Vagina (tissue), 2 donors: ENCODE results near the gene FBXL12. TPM values are rescaled to one million over a fixed set of nuclear protein-coding genes. Genes with fewer than 3 reads are reported as not detected.

Experiments used
- DNase-seq, 2 donors: peaks; one replicate each; pipeline ENCODE4 v3.0.0-alpha.2; 2017; ENCODE audit errors: extremely low spot score in 2 of 2
- H3K27ac ChIP-seq: fragments of 200-600 bp; sonication (generic); one replicate; pipeline ENCODE4 v1.5.1; 2019
- H3K27me3 ChIP-seq: fragments of 200-600 bp; sonication (generic); one replicate; pipeline ENCODE4 v1.5.1; 2019
- H3K36me3 ChIP-seq, 2 donors: fragments of 200-600 bp; sonication (generic); one replicate each; pipeline ENCODE4 v1.5.1; 2017 to 2019
- H3K4me1 ChIP-seq: fragments of 200-600 bp; sonication (generic); one replicate; pipeline ENCODE4 v1.5.1; 2019
- H3K4me3 ChIP-seq, 2 donors: fragments of 200-600 bp; sonication (generic); 1 replicate in 1 of 2; 2 replicates in 1 of 2; pipeline ENCODE4 v1.5.1; 2016 to 2019
- H3K9me3 ChIP-seq: fragments of 200-600 bp; sonication (generic); one replicate; pipeline ENCODE4 v1.5.1; 2019
- POLR2A ChIP-seq, 2 donors: fragments of 450-650 bp; IDR thresholded peaks; one replicate each; pipeline ENCODE4 v1.6.1; 2017; ENCODE audit warnings: antibody characterized with exemption in 2 of 2, mild to moderate bottlenecking in 2 of 2, moderate library complexity in 2 of 2
- POLR2AphosphoS5 ChIP-seq, 2 donors: sonication (generic); formaldehyde crosslinking; IDR thresholded peaks; one replicate each; pipeline ENCODE4 v1.9.0; 2017; ENCODE audit warnings: antibody characterized with exemption in 2 of 2, mild to moderate bottlenecking in 2 of 2, low read depth in 1 of 2; ENCODE audit not compliant: insufficient read depth in 1 of 2
- intact Hi-C: fragments of 100-400 bp; cut with DNase I; formaldehyde crosslinking; loops from one replicate; pipeline ENCODE4 v1.15.1; 2023
- total RNA-seq: library from RNA; depleted of rRNA; stranded (reverse); fragments of >200 nt; gene quantifications from one replicate; pipeline ENCODE4 v1.2.3, GENCODE V29; 2016
- TF ChIP-seq, protein P1 (sequence below), 3 experiments: fragments of 450-650 bp in 2 of 3; fragments of 200-600 bp in 1 of 3; sonication (generic) in 1 of 3; IDR thresholded peaks; one replicate each; pipeline ENCODE4 v1.5.1; 2017 to 2019; ENCODE audit warnings: antibody characterized with exemption in 3 of 3, mild to moderate bottlenecking in 2 of 3, moderate library complexity in 2 of 3

The FBXL12 gene
- total RNA-seq, 1 donor from 2014 or later, result 39.8 TPM

- H3K4me3 ChIP-seq, result peak overlapping the region; percentile 83 to 91
- H3K27me3 ChIP-seq, result no peaks in the 10 kb centered on the region
- peaks cover 29% of the 10 kb centered on the region for H3K4me1 ChIP-seq
- no peaks in the 10 kb centered on the region for H3K36me3 ChIP-seq
- no peak for TF ChIP-seq POLR2A (IDR thresholded peaks at IDR 0.05)
- no peak for TF ChIP-seq POLR2AphosphoS5 (IDR thresholded peaks at IDR 0.05; ENCODE audit: insufficient read depth in 1 of 2, low read depth in 1 of 2)
- TF ChIP-seq, protein P1, sequence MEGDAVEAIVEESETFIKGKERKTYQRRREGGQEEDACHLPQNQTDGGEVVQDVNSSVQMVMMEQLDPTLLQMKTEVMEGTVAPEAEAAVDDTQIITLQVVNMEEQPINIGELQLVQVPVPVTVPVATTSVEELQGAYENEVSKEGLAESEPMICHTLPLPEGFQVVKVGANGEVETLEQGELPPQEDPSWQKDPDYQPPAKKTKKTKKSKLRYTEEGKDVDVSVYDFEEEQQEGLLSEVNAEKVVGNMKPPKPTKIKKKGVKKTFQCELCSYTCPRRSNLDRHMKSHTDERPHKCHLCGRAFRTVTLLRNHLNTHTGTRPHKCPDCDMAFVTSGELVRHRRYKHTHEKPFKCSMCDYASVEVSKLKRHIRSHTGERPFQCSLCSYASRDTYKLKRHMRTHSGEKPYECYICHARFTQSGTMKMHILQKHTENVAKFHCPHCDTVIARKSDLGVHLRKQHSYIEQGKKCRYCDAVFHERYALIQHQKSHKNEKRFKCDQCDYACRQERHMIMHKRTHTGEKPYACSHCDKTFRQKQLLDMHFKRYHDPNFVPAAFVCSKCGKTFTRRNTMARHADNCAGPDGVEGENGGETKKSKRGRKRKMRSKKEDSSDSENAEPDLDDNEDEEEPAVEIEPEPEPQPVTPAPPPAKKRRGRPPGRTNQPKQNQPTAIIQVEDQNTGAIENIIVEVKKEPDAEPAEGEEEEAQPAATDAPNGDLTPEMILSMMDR (IDR thresholded peaks at IDR 0.05), result no peak
- intact Hi-C loops, result no loop called here
- DNase-seq, result no peak
- peak overlapping the region; percentile 88 for H3K27ac ChIP-seq
- H3K9me3 ChIP-seq, result no peaks in the 10 kb centered on the region
Observed at GRCh38 chr19:9818175-9818733, 625 bp downstream of the FBXL12 start.

- intact Hi-C loops, result no loop called here
- Histone ChIP-seq H3K4me3 (no peak overlapping the region), H3K27me3 (no peaks in the 10 kb centered on the region), H3K9me3 (no peaks in the 10 kb centered on the region), H3K4me1 (no peaks in the 10 kb centered on the region), H3K27ac (no peak overlapping the region), H3K36me3 (peaks cover 0 to 32% of the 10 kb centered on the region in 2 donors)
- no peak for DNase-seq
- TF ChIP-seq, protein P1 (IDR thresholded peaks at IDR 0.05), result no peak
- TF ChIP-seq POLR2AphosphoS5 (IDR thresholded peaks at IDR 0.05; ENCODE audit: insufficient read depth in 1 of 2, low read depth in 1 of 2), result no peak
- TF ChIP-seq POLR2A (IDR thresholded peaks at IDR 0.05), result no peak
Observed at GRCh38 chr19:9811139-9811538, 7.7 kb downstream of the FBXL12 start.

- H3K4me1 ChIP-seq, result no peaks in the 10 kb centered on the region
- TF ChIP-seq, protein P1 (IDR thresholded peaks at IDR 0.05), result no peak
- TF ChIP-seq POLR2AphosphoS5 (IDR thresholded peaks at IDR 0.05; ENCODE audit: insufficient read depth in 1 of 2, low read depth in 1 of 2) (no peak), POLR2A (IDR thresholded peaks at IDR 0.05) (no peak)
- H3K9me3 ChIP-seq, result no peaks in the 10 kb centered on the region
- H3K36me3 ChIP-seq, result peaks cover 0 to 32% of the 10 kb centered on the region in 2 donors
- no peak overlapping the region for H3K27ac ChIP-seq
- H3K4me3 ChIP-seq, result no peak overlapping the region
- intact Hi-C loops, result loop anchor here (10.0 kb wide), 1 partner anchor 604 kb away; no protein-coding TSS in a partner anchor
- H3K27me3 ChIP-seq, result no peaks in the 10 kb centered on the region
- DNase-seq, result no peak
Observed at GRCh38 chr19:9808855-9809824, 9.7 kb downstream of the FBXL12 start.

DNA sequence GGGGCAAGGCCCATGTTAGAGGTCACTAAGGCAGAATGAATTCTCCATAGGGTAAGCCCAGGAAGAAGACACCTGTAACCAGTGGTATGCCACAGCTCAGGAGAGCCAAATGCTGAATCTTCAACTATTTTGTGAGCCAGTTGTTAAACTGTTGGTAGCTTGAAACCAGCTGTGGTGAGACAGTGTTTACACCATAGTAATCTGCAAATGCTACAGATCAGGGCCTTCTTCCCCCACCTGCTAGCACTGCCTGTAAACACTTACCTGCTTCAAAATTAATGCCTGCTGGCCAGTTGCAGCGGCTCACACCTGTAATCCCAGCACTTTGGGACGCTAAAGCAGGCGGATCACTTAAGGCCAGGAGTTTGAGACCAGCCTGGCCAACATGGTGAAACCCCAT lies 12.1 kb downstream of the FBXL12 start:
- no peak overlapping the region for H3K4me3 ChIP-seq
- peaks cover 0 to 32% of the 10 kb centered on the region in 2 donors for H3K36me3 ChIP-seq
- TF ChIP-seq, protein P1 (IDR thresholded peaks at IDR 0.05), result no peak
- TF ChIP-seq POLR2A (IDR thresholded peaks at IDR 0.05) (no peak), POLR2AphosphoS5 (IDR thresholded peaks at IDR 0.05; ENCODE audit: insufficient read depth in 1 of 2, low read depth in 1 of 2) (no peak)
- no peaks in the 10 kb centered on the region for H3K9me3 ChIP-seq
- no peak overlapping the region for H3K27ac ChIP-seq
- H3K4me1 ChIP-seq, result no peaks in the 10 kb centered on the region
- no peaks in the 10 kb centered on the region for H3K27me3 ChIP-seq
- intact Hi-C loops, result loop anchor here (10.0 kb wide), 1 partner anchor 602 kb away; no protein-coding TSS in a partner anchor
- no peak for DNase-seq
